Measurements from ENCODE around the gene DCST1.
"Not testable (repeated sequence)": the region's sequence is repeated elsewhere in the genome, so short reads cannot be mapped to it uniquely, and the experiment has no call there.

Gene DCST1

GRCh38 chr1:154992721-154993571 lies 40.7 kb upstream of the DCST1 start:
- no peak overlapping the region for H3K4me3 ChIP-seq (ENCODE audit: low read depth, low read length)
- TF ChIP-seq CTCF (IDR thresholded peaks at IDR 0.05; ENCODE audit: borderline replicate concordance, insufficient read depth, low read depth, low read length), result 0 out of 2 replicates have a peak, but pooled peaks have one; percentile 3

- H3K4me3 ChIP-seq (ENCODE audit: low read depth, low read length), result no peak within 1 kb of the TSS
- TF ChIP-seq CTCF (IDR thresholded peaks at IDR 0.05; ENCODE audit: borderline replicate concordance, insufficient read depth, low read depth, low read length), result no peak
These were observed 39.9 kb upstream of the DCST1 start, which contains the start of gene LENEP for GRCh38 chr1:154993572-154994268. LENEP (plus strand) TSS chr1:154993586; CDS start chr1:154993608, 22 bp downstream.

GRCh38 chr1:154994269-154994587 lies 39.4 kb upstream of the DCST1 start:
- no peak overlapping the region for H3K4me3 ChIP-seq (ENCODE audit: low read depth, low read length)
- TF ChIP-seq CTCF (IDR thresholded peaks at IDR 0.05; ENCODE audit: borderline replicate concordance, insufficient read depth, low read depth, low read length), result no peak

- no peak for TF ChIP-seq CTCF (IDR thresholded peaks at IDR 0.05; ENCODE audit: borderline replicate concordance, insufficient read depth, low read depth, low read length)
These were observed 39.0 kb upstream of the DCST1 start for GRCh38 chr1:154994591-154994990.

GRCh38 chr1:154995301-154995983 lies 38.2 kb upstream of the DCST1 start:
- TF ChIP-seq CTCF (IDR thresholded peaks at IDR 0.05; ENCODE audit: borderline replicate concordance, insufficient read depth, low read depth, low read length), result peak; percentile 18; the same call in 1 of the 2 replicates
- H3K4me3 ChIP-seq (ENCODE audit: low read depth, low read length), result not testable (repeated sequence)

More at GRCh38 chr1:154994591-154994990, 39.0 kb upstream of the DCST1 start:
- no peak overlapping the region for H3K4me3 ChIP-seq (ENCODE audit: low read depth, low read length)

GRCh38 chr1:154996966-154997701 lies 36.5 kb upstream of the DCST1 start:
- no peak overlapping the region for H3K4me3 ChIP-seq (ENCODE audit: low read depth, low read length)
- no peak for TF ChIP-seq CTCF (IDR thresholded peaks at IDR 0.05; ENCODE audit: borderline replicate concordance, insufficient read depth, low read depth, low read length)
